GM18517 (cell line): ENCODE results near the gene NOL4L.

Experiments used
- ATAC-seq: cut with Tn5 transposase; IDR thresholded peaks from one replicate; pipeline ENCODE4 v1.9.1; 2021; ENCODE audit warnings: mild to moderate bottlenecking, moderate library complexity; ENCODE audit not compliant: unreplicated experiment

NOL4L gene

GRCh38 chr20:32527447-32528055 is 57.6 kb downstream of the NOL4L start:
- ATAC-seq: no peak

- no peak for ATAC-seq
Observed at GRCh38 chr20:32527052-32527446, 58.1 kb downstream of the NOL4L start.

DNA sequence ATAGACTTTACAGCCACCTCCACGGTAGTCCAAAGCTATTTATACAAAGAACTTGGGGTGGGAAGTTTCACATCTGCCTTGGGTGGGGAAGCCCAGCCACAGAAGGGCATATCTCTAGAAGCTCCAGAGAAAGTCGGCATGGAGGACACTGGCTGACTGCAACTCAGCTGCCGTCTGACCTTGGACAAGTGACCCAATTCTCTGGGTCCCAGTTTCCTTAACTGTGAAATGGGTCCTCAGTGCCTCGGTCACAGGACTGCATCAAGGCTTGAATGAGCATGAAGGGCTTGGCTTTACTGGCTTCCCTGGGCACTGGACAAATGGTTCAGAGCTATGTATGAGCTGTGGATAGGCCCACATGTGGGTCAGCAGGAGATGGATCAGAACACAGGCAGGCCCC is 58.6 kb downstream of the NOL4L start:
- ATAC-seq: no peak

DNA sequence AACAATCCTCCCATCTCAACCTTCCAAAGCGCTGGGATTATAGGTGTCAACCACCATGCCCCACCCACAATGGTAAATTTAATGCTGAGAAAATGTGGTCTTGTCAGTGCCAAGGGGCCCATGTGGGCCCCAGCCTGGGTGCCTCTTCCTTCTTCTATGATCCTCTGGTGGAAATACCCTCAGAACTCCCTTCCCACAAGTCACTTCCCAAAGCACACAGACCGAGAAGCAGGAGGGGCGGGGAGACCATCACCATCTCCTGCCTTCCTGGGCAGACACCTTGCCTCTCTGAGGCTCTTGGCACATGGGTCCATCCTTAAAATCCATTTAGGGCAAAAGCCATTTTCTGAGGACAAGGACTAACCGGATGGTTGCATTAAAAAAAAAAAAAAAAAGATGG is 59.0 kb downstream of the NOL4L start:
- no peak for ATAC-seq

GRCh38 chr20:32524829-32525501 is 60.2 kb downstream of the NOL4L start:
- no peak for ATAC-seq

DNA sequence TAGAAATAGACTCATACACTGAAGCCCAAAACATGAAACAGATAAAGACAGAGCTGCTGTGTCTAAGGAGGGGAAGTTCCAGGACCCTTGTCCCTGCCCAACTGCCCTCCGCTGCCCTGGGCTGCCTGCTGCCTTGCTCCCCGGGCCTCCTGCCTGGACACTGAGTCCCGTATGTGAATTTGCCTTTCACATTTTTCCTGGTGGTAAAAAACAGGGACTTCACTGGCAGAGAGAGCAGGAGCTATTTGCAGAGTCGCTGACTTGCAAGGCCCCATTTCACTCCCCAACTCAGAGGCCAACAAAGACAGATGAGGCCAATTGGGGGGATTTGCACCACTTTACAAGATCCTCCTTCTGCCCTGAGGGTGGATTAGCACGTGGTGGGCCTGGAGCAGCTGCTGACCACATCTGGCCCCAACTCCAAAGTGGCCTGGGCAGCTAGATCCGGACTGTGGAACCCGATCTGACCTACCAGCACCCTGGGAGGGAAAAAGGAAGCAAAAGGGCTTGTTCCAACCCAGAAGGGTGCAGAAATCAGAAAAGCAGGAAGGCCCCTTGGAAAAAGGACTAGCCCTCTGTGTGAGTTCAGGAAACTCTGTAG is 61.4 kb downstream of the NOL4L start:
- no peak for ATAC-seq

GRCh38 chr20:32522776-32523612 is 62.1 kb downstream of the NOL4L start:
- no peak for ATAC-seq

- no peak for ATAC-seq
Observed at GRCh38 chr20:32522526-32522775, 62.7 kb downstream of the NOL4L start.

DNA sequence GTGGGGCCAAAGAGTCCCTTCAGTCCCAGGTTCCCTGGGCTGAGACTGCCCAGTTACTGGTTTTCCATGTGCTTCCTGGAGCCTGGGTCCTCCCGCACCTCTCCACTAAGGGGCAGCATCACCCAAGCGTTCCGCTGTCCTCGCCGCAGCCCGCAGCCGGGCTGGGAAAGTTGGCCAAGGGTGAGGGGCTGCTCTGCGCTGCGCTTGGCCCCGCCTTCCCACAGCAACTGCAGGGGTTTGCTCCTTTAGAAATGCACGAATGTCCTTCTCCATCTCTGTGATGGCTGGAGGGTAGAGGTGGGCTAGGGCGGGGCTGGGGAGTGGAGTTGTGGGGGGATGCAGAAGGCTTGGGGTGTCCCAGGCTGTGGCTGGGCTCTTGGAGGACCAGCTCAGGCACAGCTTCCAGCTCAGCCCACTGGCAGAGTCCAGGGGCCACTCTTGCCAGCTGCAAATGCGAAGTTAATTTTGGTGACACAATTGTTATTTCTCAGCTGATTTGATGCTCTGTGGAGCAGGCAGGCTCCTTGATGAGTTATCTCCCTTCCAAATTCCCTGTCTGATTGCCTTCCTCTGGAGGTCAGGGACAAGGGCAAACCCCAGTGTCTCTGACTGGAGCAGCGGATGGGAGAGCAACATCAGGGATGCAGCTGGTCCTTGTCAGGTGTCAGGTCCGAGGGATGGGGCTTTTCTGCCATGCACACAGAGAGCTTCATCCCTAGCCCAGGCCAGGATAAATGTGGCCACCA is 63.2 kb downstream of the NOL4L start:
- no peak for ATAC-seq

GRCh38 chr20:32520927-32521203 is 64.3 kb downstream of the NOL4L start:
- no peak for ATAC-seq

GRCh38 chr20:32519381-32519730 is 65.8 kb downstream of the NOL4L start:
- ATAC-seq: no peak

- no peak for ATAC-seq
Observed at GRCh38 chr20:32518593-32519380, 66.3 kb downstream of the NOL4L start.

GRCh38 chr20:32517914-32518592 is 67.1 kb downstream of the NOL4L start:
- ATAC-seq: no peak

DNA sequence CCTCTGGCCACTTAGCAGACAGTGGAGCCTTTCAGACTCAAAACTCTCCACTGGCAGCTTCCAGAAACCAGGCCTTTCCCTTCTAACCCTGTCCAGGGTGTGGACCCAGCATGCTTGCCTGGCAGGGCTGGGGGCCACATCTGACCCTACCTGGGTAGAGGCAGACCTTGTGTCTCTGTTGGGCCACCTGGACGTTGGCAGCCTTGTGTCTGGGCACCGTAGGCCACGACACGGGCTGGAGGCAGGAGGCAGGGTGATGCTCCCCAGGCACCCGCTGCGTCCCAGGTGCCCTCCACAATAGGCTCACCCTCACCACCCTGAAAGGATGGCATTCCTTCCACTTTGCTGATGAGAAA is 67.6 kb downstream of the NOL4L start:
- no peak for ATAC-seq

GRCh38 chr20:32516583-32517517 is 68.3 kb downstream of the NOL4L start:
- ATAC-seq: no peak

DNA sequence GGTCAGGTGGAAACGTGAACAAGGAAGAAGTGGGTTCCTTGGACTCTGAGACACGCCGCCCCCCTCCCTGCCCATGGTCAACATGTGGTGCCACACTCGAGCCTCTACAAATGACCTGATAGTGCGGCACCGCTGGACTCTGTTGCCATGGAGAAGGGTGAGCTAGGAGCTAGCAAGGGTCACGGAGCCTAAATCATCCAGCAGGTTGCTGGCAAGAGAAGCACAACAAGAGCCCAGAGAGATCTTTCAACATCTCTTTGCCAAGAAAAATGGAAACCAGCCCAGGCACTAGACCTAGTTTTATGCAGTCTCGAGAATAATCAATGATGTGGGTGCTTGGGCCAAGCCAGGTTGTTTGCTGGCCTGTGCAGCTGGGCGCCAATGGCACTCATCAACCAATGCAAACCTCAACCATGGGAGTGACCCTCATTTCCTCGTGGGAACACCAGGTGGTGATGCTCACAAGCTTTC is 69.5 kb downstream of the NOL4L start:
- no peak for ATAC-seq

DNA sequence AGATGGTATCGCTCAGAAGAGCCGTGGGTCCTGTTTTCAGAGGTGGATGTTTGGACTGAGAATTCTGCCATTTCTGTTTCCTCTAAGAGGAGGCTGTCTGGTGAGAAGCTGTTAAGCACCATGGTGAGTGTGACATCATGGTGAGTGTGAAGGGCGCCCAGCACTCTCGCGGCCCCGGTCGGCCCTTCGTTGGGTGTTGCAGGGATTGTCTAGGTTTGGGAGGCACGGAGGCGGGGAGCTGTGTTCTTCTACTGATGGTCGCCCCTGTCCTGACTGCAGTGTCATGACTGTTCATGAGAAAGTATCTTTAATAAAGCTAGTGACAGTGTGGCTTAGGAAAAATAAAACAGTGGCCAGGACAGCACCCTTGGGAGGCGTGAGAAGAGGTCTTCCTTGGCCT is 70.4 kb downstream of the NOL4L start:
- no peak for ATAC-seq

GRCh38 chr20:32513031-32513866 is 71.9 kb downstream of the NOL4L start:
- no peak for ATAC-seq
